Activated naive CD4-positive, alpha-beta T cell treated with Interleukin-2 at 50 U/mL for 16 hours (primary cell): ENCODE measurements around the gene CCL11.

Source experiments
- DNase-seq: peaks from one replicate; pipeline ENCODE4 v3.0.0-alpha.2; 2020

Gene CCL11

GRCh38 chr17:34285286-34285792 is at the start of gene CCL11:
TSS of gene CCL11 (plus strand) at chr17:34285742. CDS start at chr17:34285809, 67 bp downstream.
- no peak for DNase-seq

DNA sequence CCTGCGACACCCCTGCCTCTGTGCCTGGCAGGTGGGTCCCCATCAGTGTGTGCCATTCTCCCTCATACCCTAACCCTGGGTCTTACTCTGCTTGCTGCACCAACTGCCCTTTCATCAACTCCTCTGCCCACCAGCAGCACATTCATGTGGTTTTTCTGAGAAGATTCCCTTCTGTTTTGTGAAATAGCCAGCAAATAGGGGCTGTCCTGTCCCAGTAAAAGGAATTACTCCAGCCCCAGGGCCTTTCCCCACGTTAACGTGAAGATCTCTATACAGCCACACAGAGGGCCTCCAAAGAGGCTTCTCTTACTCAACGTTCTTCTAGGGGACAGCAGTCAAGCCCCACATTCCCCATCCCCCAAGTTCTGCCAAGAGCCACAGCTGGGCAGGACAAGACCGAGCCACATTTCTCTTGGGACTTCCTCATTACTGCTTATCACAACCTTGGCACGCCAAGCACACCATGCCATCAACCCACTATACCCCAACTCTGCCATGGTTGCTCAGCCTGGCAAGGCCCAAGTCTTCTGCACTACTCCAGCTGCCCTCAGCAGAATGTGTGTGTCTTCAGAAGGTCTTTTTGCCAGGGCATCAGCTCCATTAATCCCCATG is 49.2 kb upstream of the CCL11 start:
- DNase-seq, result no peak

- DNase-seq, result no peak
These were observed 48.1 kb upstream of the CCL11 start for GRCh38 chr17:34237458-34237857.

GRCh38 chr17:34241062-34241461 is 44.5 kb upstream of the CCL11 start:
- DNase-seq, result no peak

DNA sequence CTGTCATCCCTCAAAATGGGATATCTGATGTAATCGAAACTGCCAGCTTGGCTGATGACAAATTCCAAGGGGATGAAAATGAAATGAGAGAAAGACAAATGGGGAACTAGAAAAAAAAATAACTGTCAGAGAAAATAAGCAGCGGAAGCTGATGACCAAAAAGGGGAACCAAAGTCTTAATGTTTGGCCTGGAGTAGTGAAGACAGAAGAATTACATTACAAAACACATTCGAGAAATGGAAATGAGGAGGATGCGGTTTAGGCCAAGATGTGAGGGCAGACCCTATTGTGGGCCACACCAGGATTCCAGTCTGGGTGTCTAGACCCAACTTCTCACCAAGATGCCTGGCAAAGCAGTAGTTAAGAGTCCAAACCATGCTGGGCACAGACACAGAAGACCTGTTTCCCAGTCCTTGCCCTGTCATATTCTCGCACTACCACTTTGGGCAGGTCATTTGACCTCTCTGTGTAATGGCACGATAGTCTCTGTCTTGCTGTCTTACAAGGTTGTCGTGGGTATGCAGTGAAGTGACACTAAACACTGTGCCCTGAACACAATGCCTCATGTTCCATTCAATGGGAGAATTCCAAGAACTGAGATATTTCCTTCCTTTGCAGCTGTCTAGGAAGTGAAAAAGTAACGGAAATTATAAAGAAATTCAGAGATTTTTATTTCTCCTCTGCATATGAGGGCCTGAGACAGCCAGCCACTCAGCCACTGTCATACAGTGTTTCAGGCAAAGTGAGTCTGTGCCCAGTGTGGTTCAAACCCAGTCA is 42.8 kb upstream of the CCL11 start:
- DNase-seq, result no peak

DNA sequence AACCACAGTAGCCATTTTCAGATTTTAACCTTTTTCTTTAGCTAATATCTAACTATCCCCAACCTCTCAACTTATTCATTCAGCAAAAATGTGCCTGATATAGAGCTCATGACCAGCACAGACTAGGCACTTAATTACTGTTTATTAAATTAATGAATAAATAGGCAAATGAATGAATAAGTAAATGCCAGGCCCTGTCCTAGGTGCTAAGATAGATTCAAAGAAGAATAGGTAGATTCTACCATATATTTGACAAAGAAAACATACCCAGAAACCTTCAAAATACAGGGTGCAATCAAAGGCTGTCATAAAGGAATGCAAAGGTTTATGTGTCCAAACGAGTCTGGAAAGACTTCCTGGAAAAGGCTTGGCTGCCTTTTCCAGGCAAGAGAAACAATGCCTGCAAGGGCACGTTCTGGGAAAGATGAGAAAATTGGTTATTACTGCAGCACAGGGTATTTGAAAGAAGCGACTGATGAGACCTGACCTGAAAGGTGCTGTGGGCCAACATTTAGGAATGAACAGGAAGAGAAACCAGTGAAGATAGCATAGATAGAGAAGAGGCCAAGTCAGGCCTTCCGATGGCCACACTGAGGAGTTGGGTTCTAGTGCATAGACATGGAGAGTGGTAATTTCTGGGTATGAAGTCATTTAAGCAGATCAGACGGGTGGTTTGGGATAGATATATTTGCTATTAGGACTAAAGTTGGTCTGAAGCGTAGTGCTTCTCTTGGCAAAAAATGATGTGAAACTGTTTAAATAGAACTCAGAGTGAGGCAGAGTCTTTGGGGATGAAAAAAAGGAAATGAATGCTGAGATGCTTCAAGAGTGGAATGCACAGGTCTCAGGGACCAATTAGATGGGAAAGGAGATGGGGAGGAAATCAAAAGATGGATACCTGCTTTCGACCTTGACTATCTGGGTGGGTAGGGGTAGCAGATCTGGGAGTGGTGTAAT is 41.9 kb upstream of the CCL11 start:
- no peak for DNase-seq

DNA sequence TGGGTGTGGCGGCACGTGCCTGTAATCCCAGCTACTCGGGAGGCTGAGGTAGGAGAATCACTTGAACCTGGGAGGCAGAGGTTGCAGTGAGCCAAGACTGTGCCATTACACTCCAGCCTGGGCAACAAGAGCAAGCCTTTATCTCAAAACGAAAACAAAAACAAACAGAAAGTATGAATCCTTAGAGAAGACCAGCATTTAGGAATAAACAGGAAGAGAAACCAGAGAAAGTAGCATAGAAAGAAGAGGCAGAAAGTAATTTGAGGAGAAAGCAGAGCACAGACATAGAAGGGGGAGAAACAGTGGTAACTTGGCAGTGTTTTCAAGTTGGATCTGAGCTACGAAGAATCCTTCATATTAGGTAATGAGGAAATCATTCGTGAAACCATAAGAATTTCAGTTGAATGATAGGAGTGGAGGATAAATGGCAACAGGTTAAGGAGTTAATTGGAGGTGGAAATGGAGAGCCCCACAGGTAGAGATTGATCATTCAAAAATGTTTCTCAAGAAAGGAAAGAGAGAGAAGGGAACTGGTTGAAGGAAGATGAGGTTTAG is 40.1 kb upstream of the CCL11 start:
- no peak for DNase-seq

- DNase-seq, result no peak
These were observed 39.1 kb upstream of the CCL11 start for GRCh38 chr17:34246446-34246845.

GRCh38 chr17:34246881-34247280 is 38.7 kb upstream of the CCL11 start:
- DNase-seq, result no peak

DNA sequence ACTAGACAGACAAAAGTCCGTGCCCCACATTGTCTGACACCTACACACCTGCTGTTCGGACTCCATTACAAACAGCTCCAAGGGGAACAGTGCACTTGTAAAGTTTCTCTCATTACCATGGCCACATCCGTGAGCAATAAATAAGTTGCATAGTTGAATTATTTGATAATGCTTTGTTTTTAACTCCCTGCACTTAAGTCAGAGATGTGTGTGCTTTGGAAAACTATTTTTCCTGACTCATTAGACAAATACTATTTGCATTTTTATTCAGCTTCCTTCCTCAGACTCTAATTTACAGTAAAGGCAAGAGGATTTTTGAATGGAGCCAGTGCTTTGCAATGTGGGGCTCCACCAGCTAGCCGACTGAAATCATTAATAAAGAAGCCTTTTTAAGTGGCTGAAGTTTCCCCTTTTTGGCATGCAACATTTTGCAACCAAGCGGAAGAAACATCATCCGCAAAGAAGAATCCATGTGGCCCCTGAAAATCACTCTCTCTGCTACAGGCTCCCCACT is 37.0 kb upstream of the CCL11 start:
- DNase-seq, result no peak

DNA sequence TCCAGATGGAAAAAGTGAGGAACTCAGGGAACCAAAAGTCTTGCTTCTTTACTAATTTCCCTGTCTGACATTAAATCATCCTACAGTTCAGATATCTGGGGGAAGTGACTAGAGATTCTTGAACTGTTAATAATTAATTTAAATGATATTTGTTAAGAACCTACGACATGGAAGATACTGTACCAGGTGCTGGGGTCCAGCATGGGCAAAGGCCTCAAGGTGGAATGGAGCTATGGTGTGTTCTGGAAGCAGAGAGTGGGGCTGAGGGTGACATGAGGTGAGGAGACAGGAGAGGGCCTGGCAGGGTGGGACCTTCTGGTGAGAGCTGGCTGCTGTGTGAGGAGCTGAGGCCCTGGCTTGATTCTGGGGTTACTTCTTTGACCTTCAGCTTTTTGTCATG is 36.5 kb upstream of the CCL11 start:
- no peak for DNase-seq

DNA sequence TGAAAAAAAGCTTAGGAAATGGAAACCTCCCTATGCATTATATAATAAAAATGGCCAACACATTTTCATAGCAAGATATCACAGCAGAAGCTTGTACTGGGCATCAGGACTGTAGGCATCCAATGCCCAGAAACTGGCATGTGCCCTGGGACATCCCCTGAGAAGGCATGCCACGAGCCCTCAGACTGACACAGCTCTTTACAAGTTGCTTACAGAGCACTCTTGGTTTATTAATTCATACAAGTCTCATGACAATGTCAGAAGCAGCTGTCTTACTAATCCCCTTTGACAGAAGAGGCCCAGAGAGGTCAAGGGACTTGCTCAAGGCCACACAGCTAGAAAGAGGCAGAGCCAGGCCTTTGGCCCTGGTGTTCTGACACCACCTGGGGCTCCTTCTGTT is 36.1 kb upstream of the CCL11 start:
- DNase-seq, result no peak

GRCh38 chr17:34251186-34251585 is 34.4 kb upstream of the CCL11 start:
- DNase-seq, result no peak

- no peak for DNase-seq
These were observed 33.5 kb upstream of the CCL11 start for GRCh38 chr17:34252095-34252443.

GRCh38 chr17:34252444-34253138 is 33.0 kb upstream of the CCL11 start:
- DNase-seq, result no peak

DNA sequence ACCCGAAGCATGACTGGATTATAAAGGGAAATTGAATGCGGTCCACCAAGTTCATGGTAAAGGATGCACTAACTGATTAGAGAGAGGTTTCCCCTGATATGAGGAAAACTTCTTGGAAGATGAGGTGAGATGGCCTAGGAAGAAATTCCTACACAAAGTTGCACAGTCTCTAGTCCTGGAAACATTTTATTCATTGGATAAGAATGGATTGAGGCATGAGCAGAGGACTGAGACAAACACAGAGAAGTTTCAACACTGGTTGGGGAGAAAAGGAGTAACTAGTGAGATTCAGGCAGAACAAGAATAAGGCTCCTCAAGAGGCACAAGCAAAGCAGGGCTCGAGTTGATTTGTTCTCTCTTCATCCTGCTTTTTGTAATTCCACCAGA is 32.4 kb upstream of the CCL11 start:
- DNase-seq, result no peak

DNA sequence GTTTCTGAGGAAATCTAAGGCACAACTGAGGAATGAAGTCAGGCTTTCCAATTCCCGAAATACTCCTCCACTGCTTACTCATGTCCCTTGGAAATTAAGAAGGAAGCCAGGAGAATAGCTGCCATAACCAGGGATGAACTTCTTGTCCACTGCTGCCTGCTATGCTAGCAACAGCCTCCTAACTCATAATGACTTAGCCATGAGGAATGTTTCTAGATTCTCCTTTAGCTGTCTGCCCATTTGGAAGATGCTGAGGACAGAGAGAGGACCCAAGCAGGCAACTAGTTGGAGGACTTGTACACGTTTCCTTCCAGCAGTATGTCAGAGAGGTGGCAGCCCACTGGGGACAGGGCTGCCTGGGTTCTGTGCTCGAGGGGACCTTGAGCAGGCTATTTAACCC is 31.4 kb upstream of the CCL11 start:
- DNase-seq, result no peak

DNA sequence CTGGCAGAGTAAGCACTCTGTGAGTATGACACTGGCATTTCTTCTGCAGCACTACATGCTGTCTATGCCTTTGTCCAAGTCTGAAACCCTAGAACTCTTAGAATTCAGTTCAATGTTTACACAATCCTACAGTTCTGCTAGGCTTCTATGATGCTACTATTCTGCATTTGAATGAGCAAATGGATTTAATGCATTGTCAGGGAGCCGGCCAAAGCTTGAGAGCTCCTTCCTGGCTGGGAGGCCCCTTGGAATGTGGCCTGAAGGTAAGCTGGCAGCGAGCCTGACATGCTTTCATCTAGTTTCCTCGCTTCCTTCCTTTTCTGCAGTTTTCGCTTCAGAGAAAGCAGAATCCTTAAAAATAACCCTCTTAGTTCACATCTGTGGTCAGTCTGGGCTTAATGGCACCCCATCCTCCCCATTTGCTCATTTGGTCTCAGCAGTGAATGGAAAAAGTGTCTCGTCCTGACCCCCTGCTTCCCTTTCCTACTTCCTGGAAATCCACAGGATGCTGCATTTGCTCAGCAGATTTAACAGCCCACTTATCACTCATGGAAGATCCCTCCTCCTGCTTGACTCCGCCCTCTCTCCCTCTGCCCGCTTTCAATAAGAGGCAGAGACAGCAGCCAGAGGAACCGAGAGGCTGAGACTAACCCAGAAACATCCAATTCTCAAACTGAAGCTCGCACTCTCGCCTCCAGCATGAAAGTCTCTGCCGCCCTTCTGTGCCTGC is 30.7 kb upstream of the CCL11 start, which contains the start of gene CCL2:
Gene CCL2 (plus strand): TSS at position 635 of the 730 bp plus-strand sequence. CDS start 65 bp downstream, at position 700.
- no peak for DNase-seq

DNA sequence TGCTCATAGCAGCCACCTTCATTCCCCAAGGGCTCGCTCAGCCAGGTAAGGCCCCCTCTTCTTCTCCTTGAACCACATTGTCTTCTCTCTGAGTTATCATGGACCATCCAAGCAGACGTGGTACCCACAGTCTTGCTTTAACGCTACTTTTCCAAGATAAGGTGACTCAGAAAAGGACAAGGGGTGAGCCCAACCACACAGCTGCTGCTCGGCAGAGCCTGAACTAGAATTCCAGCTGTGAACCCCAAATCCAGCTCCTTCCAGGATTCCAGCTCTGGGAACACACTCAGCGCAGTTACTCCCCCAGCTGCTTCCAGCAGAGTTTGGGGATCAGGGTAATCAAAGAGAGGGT is 30.2 kb upstream of the CCL11 start:
- DNase-seq, result no peak

DNA sequence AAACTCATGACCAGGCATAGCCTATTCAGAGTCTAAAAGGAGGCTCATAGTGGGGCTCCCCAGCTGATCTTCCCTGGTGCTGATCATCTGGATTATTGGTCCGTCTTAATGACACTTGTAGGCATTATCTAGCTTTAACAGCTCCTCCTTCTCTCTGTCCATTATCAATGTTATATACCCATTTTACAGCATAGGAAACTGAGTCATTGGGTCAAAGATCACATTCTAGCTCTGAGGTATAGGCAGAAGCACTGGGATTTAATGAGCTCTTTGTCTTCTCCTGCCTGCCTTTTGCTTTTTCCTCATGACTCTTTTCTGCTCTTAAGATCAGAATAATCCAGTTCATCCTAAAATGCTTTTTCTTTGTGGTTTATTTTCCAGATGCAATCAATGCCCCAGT is 29.7 kb upstream of the CCL11 start:
- DNase-seq, result no peak

GRCh38 chr17:34257299-34257985 is 28.1 kb upstream of the CCL11 start:
- DNase-seq, result no peak
